Measurements from ENCODE around the gene GALNS. TPM values are rescaled to one million over a fixed set of nuclear protein-coding genes. Genes with fewer than 3 reads are reported as not detected.

Gene GALNS
- total RNA-seq, 2 donors from 2014 or later, result 17.2 to 24.9 TPM

DNA sequence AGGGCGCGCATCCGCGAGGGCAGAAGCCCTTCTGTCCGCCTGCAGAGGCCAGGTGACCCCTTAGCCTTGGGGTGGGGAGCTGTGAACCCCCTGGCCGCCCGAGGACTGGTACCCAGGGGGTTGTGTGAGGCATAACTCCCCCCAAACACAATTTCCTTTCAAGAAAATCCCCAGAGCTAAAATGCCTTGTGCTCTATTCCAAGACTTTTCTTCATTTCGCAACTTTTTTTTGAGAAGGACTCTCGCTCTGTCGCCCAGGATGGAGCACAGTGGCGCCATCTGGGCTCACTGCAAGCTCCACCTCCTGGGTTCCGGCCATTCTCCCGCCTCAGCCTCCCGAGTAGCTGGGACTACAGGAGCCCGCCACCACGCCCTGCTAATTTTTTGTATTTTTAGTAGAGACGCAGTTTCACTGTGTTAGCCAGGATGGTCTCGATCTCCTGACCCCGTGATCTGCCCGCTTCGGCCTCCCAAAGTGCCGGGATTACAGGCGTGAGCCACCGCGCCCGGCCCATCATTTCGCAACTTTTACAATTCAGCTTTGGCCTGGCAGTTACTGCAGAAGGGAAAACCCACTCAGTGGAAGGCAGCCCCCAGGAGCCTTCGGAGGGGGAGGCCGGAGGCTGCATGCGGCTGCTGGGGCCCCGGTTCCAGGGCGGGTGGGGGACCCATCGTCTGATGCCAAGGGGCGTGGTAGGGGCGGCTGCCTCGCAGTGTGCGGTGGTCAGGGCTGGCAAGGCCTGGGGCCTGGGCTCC, 44.1 kb downstream of the GALNS start:
- DNase-seq (ENCODE audit: low spot score), result peak; percentile 93
- intact Hi-C loops (cut with DNase I), result no loop called here

DNA sequence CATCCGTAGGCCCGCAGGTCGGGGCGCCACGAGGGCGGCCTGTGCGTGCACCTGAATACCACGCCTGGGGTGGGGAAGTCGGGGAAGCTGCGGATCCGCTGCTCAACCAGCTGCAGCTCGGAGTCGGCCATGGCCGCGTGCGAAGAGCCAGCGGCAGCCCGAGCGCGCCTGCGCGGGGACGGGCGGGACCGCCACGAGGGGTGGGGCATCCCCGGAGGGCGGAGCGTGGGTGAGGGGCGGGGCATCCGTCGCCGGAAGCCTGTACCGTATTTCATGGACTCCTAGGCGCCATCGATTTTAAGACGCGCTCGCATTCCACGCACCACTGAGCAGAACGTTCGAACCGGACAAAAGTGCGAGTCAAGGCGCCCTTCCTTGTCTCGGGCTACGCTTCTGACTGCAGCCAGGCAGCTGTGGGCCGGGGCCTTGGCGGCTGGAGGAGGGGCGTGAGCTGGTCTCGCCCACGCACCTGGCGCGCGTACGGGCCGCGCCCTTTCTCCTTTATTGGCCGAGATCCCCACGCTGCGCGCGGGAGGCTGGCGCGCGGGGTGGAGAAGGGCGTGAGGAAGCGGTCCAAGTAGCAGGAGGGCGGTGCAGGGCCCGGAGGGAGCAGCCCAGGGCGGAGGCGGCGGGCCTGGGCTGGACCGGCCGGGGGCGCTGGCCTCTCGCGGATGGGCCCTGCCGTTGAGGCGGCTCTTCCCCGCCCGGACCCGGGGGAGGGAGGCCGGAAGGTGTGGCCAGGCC, 44.8 kb downstream of the GALNS start, which contains the start of gene APRT:
Gene APRT (minus strand): TSS at position 160 of the 744 bp plus-strand sequence. CDS start 29 bp downstream, at position 131.
- intact Hi-C loops (cut with DNase I), result no loop called here
- peak; percentile 99 for DNase-seq (ENCODE audit: low spot score)

DNA sequence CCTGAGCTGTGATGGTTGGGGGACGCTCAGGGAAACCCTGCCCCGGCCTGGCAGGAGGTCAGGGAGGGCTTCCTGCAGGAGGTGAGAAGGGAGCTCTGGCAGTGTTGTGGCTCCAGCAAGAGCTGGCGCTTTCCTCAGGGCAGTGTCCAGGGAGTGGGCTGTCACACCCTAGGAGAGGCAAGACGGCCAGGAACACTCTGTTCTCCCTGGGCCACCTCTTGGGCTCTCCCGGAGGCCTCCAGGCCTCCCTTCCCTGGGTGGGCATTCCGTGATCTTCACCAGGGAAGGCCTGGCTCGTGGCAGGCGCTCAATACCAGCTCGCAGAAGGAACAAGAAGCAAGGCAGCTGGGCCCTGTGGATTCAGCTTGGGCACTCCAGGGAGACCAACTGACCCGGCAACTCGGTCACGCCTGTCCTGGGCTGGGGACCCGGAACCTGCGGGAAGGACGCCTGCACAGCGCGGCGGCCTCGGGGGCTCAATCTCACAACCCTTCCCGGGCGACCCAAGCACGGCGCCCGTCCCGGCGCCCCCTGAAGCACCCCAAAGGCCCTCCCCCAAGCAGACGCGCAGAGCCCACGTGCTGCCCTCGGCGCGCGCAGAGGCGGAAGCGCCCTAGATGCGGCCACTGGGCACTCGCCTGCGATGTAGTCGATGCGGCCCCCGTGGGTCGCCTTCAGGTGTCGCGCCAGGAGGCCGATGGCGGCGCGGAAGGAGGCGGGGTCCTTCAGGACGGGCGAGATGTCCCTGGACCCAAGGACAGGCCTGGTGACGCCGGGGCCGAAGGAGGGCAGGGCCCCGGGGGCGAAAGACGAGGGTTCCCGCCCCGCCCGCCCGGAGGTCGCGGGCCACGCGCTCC, 45.6 kb downstream of the GALNS start:
- intact Hi-C loops (cut with DNase I), result no loop called here
- DNase-seq (ENCODE audit: low spot score), result peak; percentile 95

DNA sequence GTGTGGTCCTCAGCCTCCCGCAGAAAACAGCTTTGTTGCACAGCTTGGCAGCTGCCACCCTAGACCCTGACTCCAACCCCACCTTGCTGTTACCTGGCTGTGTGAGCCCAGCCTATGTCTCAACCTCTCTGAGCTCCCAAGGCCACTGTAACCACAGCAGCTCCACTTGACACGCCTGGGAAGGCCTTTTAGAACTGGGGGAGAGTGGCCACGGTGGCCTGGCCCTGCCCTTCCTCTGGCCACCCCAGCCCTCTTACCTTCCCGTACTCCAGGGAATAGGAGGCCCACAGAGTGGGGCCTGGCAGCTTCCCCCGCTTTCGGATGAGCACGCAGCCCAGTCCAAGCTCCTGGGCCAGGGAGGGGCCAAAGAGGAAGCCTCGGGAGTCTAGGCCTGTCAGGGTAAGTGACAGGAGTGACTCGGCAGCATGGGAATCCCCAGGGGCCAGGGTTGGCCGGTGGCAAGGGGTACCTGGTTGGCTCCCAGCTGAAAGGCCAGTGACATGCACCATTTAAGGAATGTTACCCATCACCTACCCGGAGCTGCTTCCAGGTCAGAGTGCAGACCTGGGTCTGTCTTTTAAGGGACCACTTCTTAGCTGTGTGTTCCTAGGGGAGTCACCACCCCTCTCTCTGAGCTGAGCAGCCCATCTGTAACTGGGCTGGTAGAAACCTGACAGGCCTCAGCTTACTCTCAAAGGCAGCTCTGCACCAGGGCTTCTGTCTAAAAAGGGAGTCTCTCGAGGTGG, 46.4 kb downstream of the GALNS start:
- intact Hi-C loops (cut with DNase I), result no loop called here
- no peak for DNase-seq (ENCODE audit: low spot score)

DNA sequence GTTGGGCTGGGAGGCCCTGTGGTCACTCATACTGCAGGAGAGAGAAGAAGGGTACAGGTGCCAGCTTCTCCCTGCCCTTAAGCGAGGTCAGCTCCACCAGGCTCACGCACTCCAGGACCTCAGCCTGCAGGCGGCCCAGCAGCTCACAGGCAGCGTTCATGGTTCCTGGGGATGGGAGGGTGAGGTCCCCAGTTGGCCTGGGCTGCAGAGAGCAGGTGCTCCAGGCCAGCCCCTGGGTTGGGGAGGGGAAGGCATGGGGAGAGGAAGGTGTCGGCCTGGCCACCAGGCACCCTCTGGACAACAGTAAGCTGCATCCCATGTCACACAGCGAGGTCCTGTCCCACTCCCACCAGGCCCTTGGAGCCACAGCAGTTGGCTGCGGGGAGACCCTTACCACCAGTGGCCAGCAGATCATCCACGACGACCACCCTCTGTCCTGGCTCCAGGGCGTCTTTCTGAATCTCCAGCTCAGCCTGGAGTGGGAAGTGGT, 47.0 kb downstream of the GALNS start:
- intact Hi-C loops (cut with DNase I), result no loop called here
- DNase-seq (ENCODE audit: low spot score), result no peak

DNA sequence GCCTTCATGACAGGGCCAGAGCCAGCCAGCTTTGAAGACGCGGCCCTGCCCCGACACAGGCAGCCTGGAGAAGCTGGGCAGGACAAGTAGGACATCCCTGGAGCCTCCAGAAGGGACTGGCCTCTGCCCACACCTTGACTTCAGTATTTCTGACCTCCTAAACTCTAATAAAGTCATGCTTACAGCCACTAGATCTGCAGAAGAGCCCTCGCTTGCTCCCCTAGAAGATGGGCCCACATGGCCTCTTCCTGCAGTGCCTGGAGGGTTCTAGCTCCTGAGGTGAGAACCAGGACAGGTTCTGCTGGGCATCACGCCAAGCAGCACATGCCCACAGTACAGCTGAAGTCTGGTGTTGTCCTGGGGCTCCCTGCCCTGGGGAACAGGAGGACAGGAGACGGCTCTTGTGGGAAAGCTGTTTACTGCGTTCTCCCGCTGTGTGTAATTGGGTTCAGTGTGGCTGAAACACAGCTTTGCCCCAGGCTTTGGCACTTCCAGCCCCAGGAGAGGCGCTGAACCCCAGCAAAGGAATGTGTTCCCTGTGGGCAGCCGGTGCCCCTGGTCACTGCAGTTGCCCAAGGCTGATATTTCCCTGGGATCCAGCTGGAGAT, 47.6 kb downstream of the GALNS start:
- intact Hi-C loops (cut with DNase I), result no loop called here
- no peak for DNase-seq (ENCODE audit: low spot score)

DNA sequence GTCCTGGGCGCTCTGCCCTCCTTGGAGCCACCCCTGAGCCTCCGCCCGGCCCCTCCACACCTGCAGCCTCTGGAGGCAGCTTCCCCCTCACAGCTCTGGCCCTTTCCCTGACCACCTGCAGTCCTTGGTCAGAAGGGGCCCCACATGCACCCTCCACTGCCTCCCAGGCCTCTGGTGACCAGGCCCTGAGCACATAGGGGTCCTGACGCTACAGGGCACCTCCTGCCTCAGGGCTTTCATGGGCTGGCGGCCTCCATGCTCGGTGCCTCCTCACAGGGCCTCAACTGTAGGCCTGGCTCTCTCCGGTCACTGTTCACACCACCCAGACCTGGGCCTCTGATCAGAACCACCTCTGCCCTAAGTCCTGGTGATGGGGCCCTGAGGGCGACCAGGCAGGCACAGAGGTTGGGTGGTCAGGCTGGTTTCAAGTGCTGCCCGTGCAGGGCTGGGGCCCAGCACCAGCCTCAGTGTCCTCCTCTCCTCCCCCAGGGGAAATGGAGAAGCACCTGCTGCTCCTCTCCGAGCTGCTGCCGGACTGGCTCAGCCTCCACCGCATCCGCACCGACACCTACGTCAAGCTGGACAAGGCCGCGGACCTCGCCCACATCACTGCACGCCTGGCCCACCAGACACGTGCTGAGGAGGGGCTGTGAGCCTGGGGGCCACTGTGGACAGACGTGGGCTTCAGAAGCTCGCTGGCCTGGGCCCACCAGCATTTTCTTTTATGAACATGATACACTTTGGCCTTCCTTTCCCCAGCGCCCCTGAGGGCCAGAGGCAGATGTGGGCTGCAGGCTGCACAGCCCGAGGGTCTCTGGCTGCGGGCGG, 48.9 kb downstream of the GALNS start:
- no peak for DNase-seq (ENCODE audit: low spot score)
- intact Hi-C loops (cut with DNase I), result no loop called here

DNA sequence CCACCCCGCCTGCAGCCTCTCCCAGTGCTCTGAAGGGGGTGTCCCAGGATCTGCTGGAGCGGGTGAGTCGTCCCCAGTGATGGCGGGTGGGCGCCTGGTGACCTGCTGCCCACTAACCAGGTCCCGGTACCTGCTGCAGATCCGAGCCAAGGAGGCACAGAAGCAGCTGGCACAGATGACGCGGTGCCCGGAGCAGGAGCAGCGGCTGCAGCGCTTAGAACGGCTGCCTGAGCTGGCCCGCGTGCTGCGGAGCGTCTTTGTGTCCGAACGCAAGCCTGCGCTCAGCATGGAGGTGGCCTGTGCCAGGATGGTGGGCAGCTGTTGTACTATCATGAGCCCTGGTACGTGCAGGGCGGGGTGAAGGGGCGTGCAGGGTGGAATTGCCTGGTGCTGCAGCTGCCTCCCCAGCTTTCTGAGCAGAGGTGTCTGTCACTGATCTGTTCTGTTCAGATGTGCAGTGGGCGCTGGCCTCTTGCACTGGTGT, 49.6 kb downstream of the GALNS start:
- intact Hi-C loops (cut with DNase I), result no loop called here
- DNase-seq (ENCODE audit: low spot score), result no peak

DNA sequence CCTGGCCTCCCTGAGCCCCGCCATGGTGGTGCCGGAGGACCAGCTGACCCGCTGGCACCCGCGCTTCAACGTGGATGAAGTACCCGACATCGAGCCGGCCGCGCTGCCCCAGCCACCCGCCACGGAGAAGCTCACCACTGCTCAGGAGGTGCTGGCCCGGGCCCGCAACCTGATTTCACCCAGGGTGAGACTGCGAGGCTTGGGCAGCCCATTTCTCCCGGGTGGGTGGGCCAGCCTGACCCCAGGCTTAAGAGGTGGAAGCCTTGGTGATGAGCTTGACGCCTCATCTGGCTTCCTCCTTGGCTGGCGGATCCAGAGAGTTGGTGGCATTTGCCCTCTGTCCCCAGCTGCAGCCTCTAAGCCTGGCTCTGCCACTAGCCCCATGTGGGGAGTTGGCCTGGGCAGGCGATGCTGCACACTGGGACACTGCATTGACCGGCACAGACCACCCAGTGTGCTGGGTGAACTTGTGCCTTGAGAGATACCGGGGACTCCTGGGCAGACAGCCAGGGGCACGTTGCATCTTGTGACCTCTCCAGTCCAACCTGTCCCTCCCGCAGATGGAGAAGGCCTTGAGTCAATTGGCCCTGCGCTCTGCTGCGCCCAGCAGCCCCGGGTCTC, 50.1 kb downstream of the GALNS start:
- intact Hi-C loops (cut with DNase I), result loop anchor here in 1 of 2 donors (1.0 kb wide), 1 partner anchor 28 kb away; no protein-coding TSS in a partner anchor
- no peak for DNase-seq (ENCODE audit: low spot score)

DNA sequence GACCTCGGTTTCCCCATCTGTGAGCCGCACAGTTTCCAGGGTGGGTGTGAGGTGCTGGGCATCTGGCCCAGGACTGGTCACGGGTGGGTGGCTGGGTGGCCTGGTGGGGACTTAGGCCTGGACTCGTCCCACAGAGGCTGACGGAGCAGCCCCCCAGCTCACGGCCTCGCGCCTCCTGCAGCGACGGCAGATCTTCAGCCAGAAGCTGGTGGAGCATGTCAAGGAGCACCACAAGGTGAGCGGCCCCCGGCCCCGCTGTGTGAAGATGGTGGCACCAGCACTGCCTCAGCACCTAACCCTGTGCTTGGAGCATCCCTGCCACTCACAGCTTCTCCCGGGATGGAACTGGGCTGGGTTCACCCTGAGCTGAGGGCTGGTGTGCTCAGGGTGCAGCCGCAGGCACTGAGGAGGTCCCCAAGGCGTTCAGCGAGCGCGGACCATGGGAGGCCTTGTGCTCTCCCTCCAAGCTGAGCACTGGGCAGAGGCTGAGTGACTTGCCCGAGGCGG, 50.8 kb downstream of the GALNS start:
- DNase-seq (ENCODE audit: low spot score), result no peak
- intact Hi-C loops (cut with DNase I), result loop anchor here in 1 of 2 donors (1.0 kb wide), 1 partner anchor 28 kb away; no protein-coding TSS in a partner anchor

DNA sequence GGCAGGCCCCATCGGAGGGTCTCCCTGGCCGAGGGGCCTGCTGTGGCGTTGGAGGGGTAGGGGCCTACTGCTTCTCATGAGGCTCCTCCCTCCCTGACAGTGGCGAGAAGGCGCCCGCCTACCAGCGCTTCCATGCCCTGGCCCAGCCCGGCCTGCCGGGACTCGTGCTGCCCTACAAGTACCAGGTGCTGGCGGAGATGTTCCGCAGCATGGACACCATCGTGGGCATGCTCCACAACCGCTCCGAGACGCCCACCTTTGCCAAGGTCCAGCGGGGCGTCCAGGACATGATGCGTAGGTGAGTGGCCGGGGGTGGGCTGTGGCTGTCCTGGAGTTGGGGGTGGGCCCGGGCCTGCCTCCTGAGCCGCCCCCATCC, 51.4 kb downstream of the GALNS start:
- intact Hi-C loops (cut with DNase I), result no loop called here

DNA sequence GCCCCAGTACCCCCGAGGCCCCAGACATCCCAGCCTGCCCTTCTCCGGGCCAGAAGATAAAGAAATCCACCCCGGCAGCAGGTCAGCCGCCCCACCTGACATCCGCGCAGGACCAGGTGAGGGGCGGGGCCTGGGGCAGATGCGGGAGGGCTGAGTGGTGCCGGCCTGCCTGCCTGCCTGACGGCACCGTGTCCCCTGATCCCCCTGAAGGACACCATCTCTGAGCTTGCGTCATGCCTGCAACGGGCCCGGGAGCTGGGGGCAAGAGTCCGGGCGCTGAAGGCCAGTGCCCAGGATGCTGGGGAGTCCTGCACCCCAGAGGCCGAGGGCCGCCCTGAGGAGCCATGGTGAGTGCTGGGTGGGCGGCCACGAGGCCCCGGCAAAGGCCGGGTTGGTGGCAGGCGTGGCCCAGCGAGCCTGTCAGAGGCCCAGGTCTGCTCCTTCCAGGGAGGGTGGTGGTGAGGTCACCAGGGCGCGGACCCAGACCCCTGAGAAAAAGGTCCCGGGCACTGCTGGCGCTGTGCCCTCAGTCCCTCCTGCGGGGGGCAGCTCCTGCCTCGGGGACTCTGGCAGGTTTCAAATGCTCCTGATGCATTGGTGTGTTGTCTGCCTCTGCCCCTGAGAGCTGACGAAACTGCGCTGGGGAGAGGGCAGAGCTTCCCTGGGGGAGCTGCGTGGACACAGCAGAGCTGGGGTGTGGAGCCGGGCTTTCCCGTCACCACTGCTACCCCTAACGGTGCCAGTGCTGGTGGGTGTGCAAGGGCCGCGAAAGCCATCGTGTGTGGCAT, 52.0 kb downstream of the GALNS start:
- intact Hi-C loops (cut with DNase I), result no loop called here
- no peak for DNase-seq (ENCODE audit: low spot score)

More for the DNA sequence above, 51.4 kb downstream of the GALNS start:
- no peak for DNase-seq (ENCODE audit: low spot score)

DNA sequence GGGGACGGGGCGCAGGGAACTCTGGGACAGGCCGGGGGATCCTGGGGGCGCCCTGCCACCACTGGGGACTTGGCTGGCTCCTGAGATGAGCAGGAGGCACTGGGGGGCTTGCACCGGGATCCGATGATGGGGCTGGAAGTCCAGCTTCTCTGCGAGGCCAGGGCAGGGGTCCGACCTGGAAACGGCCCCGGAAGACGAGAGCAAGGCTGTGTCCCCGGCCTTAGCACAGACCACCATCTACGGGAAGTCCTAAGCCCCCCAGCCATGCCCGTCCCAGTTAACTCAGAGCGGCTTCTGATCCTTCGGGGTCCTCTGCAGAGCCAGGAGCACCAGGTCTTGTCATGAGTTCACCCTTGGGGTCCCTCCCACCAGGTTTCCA, 52.6 kb downstream of the GALNS start:
- intact Hi-C loops (cut with DNase I), result no loop called here
- no peak for DNase-seq (ENCODE audit: low spot score)

DNA sequence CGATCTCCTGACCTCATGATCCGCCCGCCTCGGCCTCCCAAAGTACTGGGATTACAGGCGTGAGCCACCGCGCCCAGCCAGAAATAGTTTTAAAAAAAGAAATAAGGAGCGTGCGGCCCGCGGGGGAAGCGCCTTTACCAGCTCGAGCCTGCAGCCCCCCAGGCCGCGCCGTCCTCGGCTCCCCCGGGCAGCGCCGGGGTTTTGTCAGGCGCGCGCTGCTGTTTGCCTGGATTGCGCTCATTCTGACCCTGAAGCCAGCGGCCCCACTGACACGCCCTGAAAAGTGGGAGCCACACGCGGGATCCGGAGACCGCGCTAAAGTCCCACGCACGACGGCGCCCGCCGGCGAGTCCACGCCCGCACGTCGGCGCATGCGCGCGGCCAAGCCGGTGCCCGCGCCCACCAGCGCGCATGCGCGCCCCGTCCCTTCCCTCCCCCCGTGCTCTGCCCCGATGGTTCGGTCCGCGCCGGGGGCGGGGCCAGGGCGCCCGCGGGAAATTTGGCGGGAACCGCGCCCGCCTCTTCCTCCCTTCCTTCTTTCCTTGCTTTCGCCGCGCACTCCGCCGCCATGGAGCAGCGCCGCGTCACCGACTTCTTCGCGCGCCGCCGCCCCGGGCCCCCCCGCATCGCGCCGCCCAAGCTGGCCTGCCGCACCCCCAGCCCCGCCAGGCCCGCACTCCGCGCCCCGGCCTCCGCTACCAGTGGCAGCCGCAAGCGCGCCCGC, 53.3 kb downstream of the GALNS start, which contains the start of gene CDT1:
Gene CDT1 (plus strand): TSS at position 526 of the 724 bp plus-strand sequence. CDS start 43 bp downstream, at position 569.
- DNase-seq (ENCODE audit: low spot score), result peak; percentile 96

DNA sequence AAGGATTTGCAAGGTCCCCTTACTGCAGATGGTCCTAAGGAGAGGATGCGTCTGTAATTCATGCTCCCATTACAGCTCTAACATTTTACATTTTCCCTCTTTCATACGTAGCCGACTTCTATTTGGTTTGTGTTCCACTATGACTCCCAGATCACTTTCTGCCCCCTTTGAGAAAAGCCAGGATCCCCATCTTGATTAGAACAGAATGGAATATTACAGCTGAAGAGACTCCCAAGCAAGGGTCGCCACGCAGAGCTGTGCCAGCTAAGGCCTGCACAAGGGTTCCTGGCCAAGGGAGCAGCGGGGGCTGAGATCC, 56.5 kb downstream of the GALNS start:
- no peak for DNase-seq (ENCODE audit: low spot score)
- intact Hi-C loops (cut with DNase I), result no loop called here

More for the DNA sequence above, 53.3 kb downstream of the GALNS start, which contains the start of gene CDT1:
- intact Hi-C loops (cut with DNase I), result no loop called here

Measured in posterior vena cava (tissue), 2 donors.